ENCODE results near the gene FAIM2.
A peak's percentile ranks its signal among the peaks of the same experiment; 100 is the strongest.

FAIM2 gene

DNA sequence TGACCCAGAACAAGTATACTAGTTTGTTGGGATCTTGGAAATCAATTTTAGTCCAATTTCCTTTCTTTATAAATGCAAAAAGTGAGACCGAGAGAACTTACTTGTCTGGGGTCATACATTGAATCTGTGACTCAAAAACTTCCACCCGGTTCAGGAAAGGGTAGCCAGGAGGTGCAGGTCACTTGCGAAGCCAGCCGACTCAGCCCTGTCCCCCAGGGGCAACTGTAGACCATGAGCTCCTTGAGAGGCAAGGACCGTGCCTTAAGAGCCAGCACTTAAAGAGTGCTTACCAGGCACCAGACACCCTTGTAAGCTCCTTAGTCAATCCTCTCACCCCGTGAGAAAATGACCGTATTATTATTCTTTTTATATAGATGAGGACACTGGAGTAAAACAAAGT lies 60.3 kb downstream of the FAIM2 start:
- no peaks in the 10 kb centered on the region for H3K36me3 Mint-ChIP-seq
- H3K4me1 Mint-ChIP-seq = peaks cover 25% of the 10 kb centered on the region
- DNase-seq (ENCODE audit: low spot score in 2 of 2) (no peak), ATAC-seq (ENCODE audit: low read depth) (no peak)
- peaks cover 5% of the 10 kb centered on the region for H3K27me3 Mint-ChIP-seq
- peak overlapping the region; percentile 86 for H3K27ac Mint-ChIP-seq
- H3K4me3 Mint-ChIP-seq = peak overlapping the region; percentile 87
- no peaks in the 10 kb centered on the region for H3K9me3 Mint-ChIP-seq

GRCh38 chr12:49842519-49843352 lies 61.0 kb downstream of the FAIM2 start, which contains the start of gene BCDIN3D:
Gene BCDIN3D, minus strand, starts transcription at chr12:49843106. Its CDS starts 19 bp downstream, at chr12:49843087.
- DNase-seq (ENCODE audit: low spot score in 2 of 2) = peak; percentile 82 to 84
- Mint-ChIP-seq H3K27me3 (peaks cover 2% of the 10 kb centered on the region), H3K4me3 (peak within 1 kb of the TSS; percentile 87), H3K4me1 (peaks cover 26% of the 10 kb centered on the region), H3K36me3 (peaks cover 5% of the 10 kb centered on the region), H3K27ac (peak within 1 kb of the TSS; percentile 86), H3K9me3 (no peaks in the 10 kb centered on the region)
- ATAC-seq (ENCODE audit: low read depth) = peak; percentile 95

DNA sequence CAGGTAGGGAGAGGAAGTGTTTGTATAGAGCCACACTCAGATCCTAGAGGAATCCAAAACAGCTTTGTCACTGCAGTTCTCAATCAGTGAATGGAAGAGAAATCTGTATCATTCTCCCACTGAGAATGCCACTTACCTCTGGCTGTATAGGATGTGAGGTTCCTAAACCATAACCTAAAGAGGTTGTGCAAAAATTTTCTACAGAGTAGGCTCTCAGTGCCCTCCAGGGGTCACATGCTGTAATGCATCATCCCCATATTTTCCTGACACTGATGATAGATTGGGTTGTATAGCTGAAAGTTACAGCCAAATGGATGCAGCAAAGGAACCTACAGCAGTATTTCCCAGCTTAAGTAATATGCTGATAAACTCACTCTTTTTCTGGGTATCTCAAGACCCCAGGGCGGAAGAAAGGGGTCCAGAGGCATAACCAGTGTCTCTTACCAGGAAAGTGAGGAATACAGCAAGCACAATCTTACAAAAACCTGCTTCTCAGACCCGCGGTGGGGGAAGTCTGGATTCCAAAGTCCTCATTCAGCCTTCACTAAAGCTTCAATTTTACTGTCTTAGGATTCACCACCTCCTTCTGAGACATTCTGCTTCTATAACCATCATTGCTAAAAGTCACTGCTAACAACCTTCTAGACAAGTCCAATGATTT lies 64.6 kb downstream of the FAIM2 start:
- ATAC-seq (ENCODE audit: low read depth) = peak; percentile 11
- no peak for DNase-seq (ENCODE audit: low spot score in 2 of 2)
- no peak overlapping the region for H3K4me3 Mint-ChIP-seq
- peaks cover 24% of the 10 kb centered on the region for H3K4me1 Mint-ChIP-seq
- no peaks in the 10 kb centered on the region for H3K27me3 Mint-ChIP-seq
- peaks cover 5% of the 10 kb centered on the region for H3K36me3 Mint-ChIP-seq
- H3K27ac Mint-ChIP-seq = no peak overlapping the region
- no peaks in the 10 kb centered on the region for H3K9me3 Mint-ChIP-seq

- H3K27me3 Mint-ChIP-seq = no peaks in the 10 kb centered on the region
- no peak overlapping the region for H3K4me3 Mint-ChIP-seq
- H3K36me3 Mint-ChIP-seq = peaks cover under 1% of the 10 kb centered on the region
- DNase-seq (ENCODE audit: low spot score in 2 of 2) (no peak), ATAC-seq (ENCODE audit: low read depth) (no peak)
- H3K4me1 Mint-ChIP-seq = peaks cover 9% of the 10 kb centered on the region
- no peak overlapping the region for H3K27ac Mint-ChIP-seq
- no peaks in the 10 kb centered on the region for H3K9me3 Mint-ChIP-seq
Measured at GRCh38 chr12:49832836-49833421, 70.8 kb downstream of the FAIM2 start.

GRCh38 chr12:49831717-49832116 lies 72.0 kb downstream of the FAIM2 start:
- no peak for ATAC-seq (ENCODE audit: low read depth)
- H3K27ac Mint-ChIP-seq = no peak overlapping the region

GRCh38 chr12:49828133-49829091 lies 75.3 kb downstream of the FAIM2 start, which contains the start of gene NCKAP5L:
Gene NCKAP5L, minus strand, starts transcription at chr12:49828413. Its CDS starts 24,369 bp downstream, at chr12:49804044.
- H3K4me3 Mint-ChIP-seq = peak within 1 kb of the TSS; percentile 91
- ATAC-seq (ENCODE audit: low read depth) (peak; percentile 94), DNase-seq (ENCODE audit: low spot score in 2 of 2) (peak; percentile 87 to 88)
- H3K9me3 Mint-ChIP-seq = no peaks in the 10 kb centered on the region
- no peaks in the 10 kb centered on the region for H3K36me3 Mint-ChIP-seq
- H3K27me3 Mint-ChIP-seq = no peaks in the 10 kb centered on the region
- peak within 1 kb of the TSS; percentile 77 for H3K27ac Mint-ChIP-seq
- peaks cover 28% of the 10 kb centered on the region for H3K4me1 Mint-ChIP-seq

More at GRCh38 chr12:49831717-49832116, 72.0 kb downstream of the FAIM2 start:
- Mint-ChIP-seq H3K9me3 (no peaks in the 10 kb centered on the region), H3K4me1 (peaks cover 18% of the 10 kb centered on the region), H3K36me3 (no peaks in the 10 kb centered on the region), H3K27me3 (no peaks in the 10 kb centered on the region), H3K4me3 (no peak overlapping the region)
- no peak for DNase-seq (ENCODE audit: low spot score in 2 of 2)

DNA sequence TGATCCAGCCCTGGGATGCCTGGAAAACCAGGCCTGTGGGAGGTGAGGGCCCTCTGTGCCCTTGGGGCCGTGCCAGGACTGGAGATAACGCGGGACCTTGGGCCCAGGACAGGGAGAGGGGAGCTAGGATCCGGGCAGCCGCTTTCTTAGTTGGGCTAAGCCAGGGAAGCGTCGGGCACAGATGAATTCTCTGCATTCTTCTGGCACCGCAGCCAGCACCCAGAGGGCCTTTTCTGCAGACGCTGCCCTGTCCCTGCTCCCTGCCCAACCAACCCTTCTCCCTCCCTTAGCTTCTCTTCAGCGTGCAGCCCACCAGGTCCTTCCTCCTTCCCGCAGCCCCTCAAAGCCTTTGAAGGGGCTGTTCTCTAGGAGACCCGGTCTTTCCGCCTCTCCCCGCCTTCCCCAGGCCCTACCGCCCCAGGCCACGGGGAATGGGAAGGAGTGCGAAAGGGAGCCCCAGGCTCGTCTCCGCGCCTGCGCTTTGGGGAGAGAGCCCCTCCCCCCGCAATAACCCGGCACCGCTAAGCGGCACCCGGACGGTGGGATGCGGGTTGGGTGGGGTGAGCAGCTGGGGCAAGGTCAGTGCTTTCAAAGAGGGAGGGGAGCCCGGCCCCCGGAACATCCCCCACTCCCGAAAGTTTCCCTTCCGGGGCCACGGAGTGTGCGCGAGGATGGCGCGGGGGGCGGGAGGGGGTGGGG lies 76.2 kb downstream of the FAIM2 start:
- H3K36me3 Mint-ChIP-seq = no peaks in the 10 kb centered on the region
- no peaks in the 10 kb centered on the region for H3K27me3 Mint-ChIP-seq
- DNase-seq (ENCODE audit: low spot score in 2 of 2) = peak in 1 of 2 donors; percentile 35
- no peak overlapping the region for H3K27ac Mint-ChIP-seq
- peaks cover 28% of the 10 kb centered on the region for H3K4me1 Mint-ChIP-seq
- no peaks in the 10 kb centered on the region for H3K9me3 Mint-ChIP-seq
- ATAC-seq (ENCODE audit: low read depth) = no peak
- peak overlapping the region; percentile 91 for H3K4me3 Mint-ChIP-seq

- DNase-seq (ENCODE audit: low spot score in 2 of 2) (no peak), ATAC-seq (ENCODE audit: low read depth) (no peak)
- Mint-ChIP-seq H3K36me3 (no peaks in the 10 kb centered on the region), H3K4me1 (peaks cover 28% of the 10 kb centered on the region), H3K27me3 (no peaks in the 10 kb centered on the region), H3K27ac (no peak overlapping the region), H3K9me3 (no peaks in the 10 kb centered on the region), H3K4me3 (peak overlapping the region; percentile 91)
Measured at GRCh38 chr12:49827051-49827400, 76.7 kb downstream of the FAIM2 start.

- Mint-ChIP-seq H3K36me3 (no peaks in the 10 kb centered on the region), H3K4me1 (peaks cover 33% of the 10 kb centered on the region), H3K27me3 (no peaks in the 10 kb centered on the region), H3K27ac (no peak overlapping the region), H3K4me3 (no peak overlapping the region), H3K9me3 (no peaks in the 10 kb centered on the region)
- ATAC-seq (ENCODE audit: low read depth) = no peak
- DNase-seq (ENCODE audit: low spot score in 2 of 2) = no peak
Measured at GRCh38 chr12:49825971-49826421, 77.7 kb downstream of the FAIM2 start.

DNA sequence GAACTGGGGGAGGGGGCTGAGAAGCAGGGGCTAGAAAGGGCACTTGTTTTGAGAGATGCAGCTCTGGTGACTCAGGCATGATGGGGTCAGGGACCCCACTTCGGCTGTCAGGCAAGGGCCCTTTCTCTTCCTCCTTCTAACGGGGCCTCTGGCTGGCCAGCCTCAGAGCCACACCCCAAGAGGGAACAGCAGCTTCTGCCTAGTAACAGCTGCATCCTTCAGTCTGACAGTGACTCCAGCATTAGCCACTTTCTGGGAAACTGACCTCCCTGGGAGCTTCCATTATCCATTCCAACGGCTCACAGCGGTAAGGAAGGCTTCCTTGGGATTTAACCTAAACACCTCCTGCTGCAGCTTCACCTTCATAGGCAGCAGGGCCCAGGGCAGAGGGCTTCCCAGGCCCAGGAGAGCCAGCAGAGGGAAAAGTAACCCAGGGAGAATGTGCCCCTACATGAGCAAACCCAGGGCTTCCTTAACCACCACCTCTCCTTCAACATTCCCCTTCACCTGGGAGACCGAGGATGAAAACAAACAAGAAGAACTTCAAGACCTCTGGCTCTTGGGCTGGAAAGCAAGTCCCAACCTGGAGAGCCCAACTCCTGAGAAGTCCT lies 78.2 kb downstream of the FAIM2 start:
- Mint-ChIP-seq H3K4me3 (no peak overlapping the region), H3K4me1 (peaks cover 36% of the 10 kb centered on the region), H3K27ac (peak overlapping the region; percentile 2), H3K9me3 (no peaks in the 10 kb centered on the region), H3K27me3 (no peaks in the 10 kb centered on the region), H3K36me3 (no peaks in the 10 kb centered on the region)
- ATAC-seq (ENCODE audit: low read depth) (no peak), DNase-seq (ENCODE audit: low spot score in 2 of 2) (no peak)

- no peak for DNase-seq (ENCODE audit: low spot score in 2 of 2)
- Mint-ChIP-seq H3K9me3 (no peaks in the 10 kb centered on the region), H3K27ac (peak overlapping the region; percentile 2)
Measured at GRCh38 chr12:49824895-49825294, 78.8 kb downstream of the FAIM2 start.

GRCh38 chr12:49824416-49824815 lies 79.3 kb downstream of the FAIM2 start:
- no peak overlapping the region for H3K4me3 Mint-ChIP-seq

More at GRCh38 chr12:49824895-49825294, 78.8 kb downstream of the FAIM2 start:
- H3K4me3 Mint-ChIP-seq = no peak overlapping the region
- no peaks in the 10 kb centered on the region for H3K27me3 Mint-ChIP-seq
- H3K36me3 Mint-ChIP-seq = no peaks in the 10 kb centered on the region
- ATAC-seq (ENCODE audit: low read depth) = no peak
- H3K4me1 Mint-ChIP-seq = peaks cover 36% of the 10 kb centered on the region

More at GRCh38 chr12:49824416-49824815, 79.3 kb downstream of the FAIM2 start:
- DNase-seq (ENCODE audit: low spot score in 2 of 2) (no peak), ATAC-seq (ENCODE audit: low read depth) (no peak)
- H3K9me3 Mint-ChIP-seq = no peaks in the 10 kb centered on the region
- no peak overlapping the region for H3K27ac Mint-ChIP-seq
- no peaks in the 10 kb centered on the region for H3K36me3 Mint-ChIP-seq
- peaks cover 36% of the 10 kb centered on the region for H3K4me1 Mint-ChIP-seq
- H3K27me3 Mint-ChIP-seq = no peaks in the 10 kb centered on the region

Data from memory B cell (primary cell).